B cell (primary cell): ENCODE data around the gene POFUT1. TPM values are rescaled to one million over a fixed set of nuclear protein-coding genes. Genes with fewer than 3 reads are reported as not detected.

Experiments used
- ATAC-seq: fragments of 200-7000 bp; cut with Tn5 transposase; one replicate; pipeline ENCODE4 v1.10.0; 2021; ENCODE audit warnings: low read depth, mild to moderate bottlenecking, moderate number of reproducible peaks, moderate library complexity
- CTCF ChIA-PET: fragments of 350-600 bp; sonication (Branson Sonifier 250); formaldehyde crosslinking; loops from one replicate; lab custom pipeline; 2021; ENCODE audit warnings: antibody characterized with exemption, inconsistent platforms; lab: Charles Lee
- POLR2A ChIA-PET: fragments of 350-600 bp; sonication (Branson Sonifier 250); formaldehyde crosslinking; loops from one replicate; lab custom pipeline; 2021; ENCODE audit warnings: antibody characterized with exemption; lab: Charles Lee
- DNase-seq: peaks from one replicate; pipeline ENCODE4 v3.0.0; 2013
- H2AFZ ChIP-seq: 2 replicates; pipeline ENCODE4 v1.6.1; 2012; ENCODE audit warnings: mild to moderate bottlenecking, low read depth, low read length; ENCODE audit not compliant: insufficient read depth, poor library complexity, severe bottlenecking
- H3K27ac ChIP-seq, 2 donors: 1 replicate in 1 of 2; 2 replicates in 1 of 2; pipeline ENCODE4 v1.5.1; 2012 to 2013; ENCODE audit warnings: low read length in 2 of 2, mild to moderate bottlenecking in 2 of 2, moderate library complexity in 1 of 2
- H3K27me3 ChIP-seq, 4 experiments: fragments of 200-600 bp in 1 of 4; sonication (generic) in 1 of 4; replicated peaks in 1 of 4; 1 replicate in 2 of 4; 2 replicates in 2 of 4; pipeline versions ENCODE4 v1.6.1 to v1.7.0; 2013 to 2016; ENCODE audit warnings: low read length in 3 of 4, mild to moderate bottlenecking in 2 of 4, mixed read lengths in 1 of 4, moderate library complexity in 1 of 4; ENCODE audit not compliant: insufficient read depth in 4 of 4, control insufficient read depth in 3 of 4; ENCODE audit errors: control extremely low read depth in 1 of 4
- H3K36me3 ChIP-seq, 2 experiments: replicated peaks in 1 of 2; 1 replicate in 1 of 2; 2 replicates in 1 of 2; pipeline versions ENCODE4 v1.6.1 to v1.7.1; 2013; ENCODE audit warnings: low read length in 1 of 2; ENCODE audit not compliant: insufficient read depth in 2 of 2, control insufficient read depth in 1 of 2; ENCODE audit errors: control extremely low read depth in 1 of 2, extremely low read depth in 1 of 2
- H3K4me1 ChIP-seq, 2 donors: fragments of 200-600 bp in 1 of 2; sonication (generic) in 1 of 2; 1 replicate in 1 of 2; 2 replicates in 1 of 2; pipeline versions ENCODE4 v1.5.1 to v1.6.1; 2013 to 2017; ENCODE audit warnings: low read length in 2 of 2; ENCODE audit not compliant: control insufficient read depth in 2 of 2, insufficient read depth in 2 of 2
- H3K4me2 ChIP-seq: replicated peaks from 2 replicates; pipeline ENCODE3; 2012; ENCODE audit warnings: mild to moderate bottlenecking, low read depth, low read length; ENCODE audit not compliant: poor library complexity, severe bottlenecking
- H3K4me3 ChIP-seq, 5 experiments: fragments of 200-600 bp in 1 of 5; sonication (generic) in 1 of 5; 1 replicate in 3 of 5; 2 replicates in 2 of 5; pipeline versions ENCODE4 v1.5.1 to v1.7.0; 2011 to 2016; ENCODE audit warnings: low read length in 4 of 5, mild to moderate bottlenecking in 4 of 5, low read depth in 2 of 5, control low read depth in 1 of 5, moderate library complexity in 1 of 5; ENCODE audit not compliant: insufficient read depth in 1 of 5; ENCODE audit errors: control extremely low read depth in 1 of 5, extremely low read depth in 1 of 5
- H3K79me2 ChIP-seq: fragments of 200-600 bp; sonication (generic); one replicate; pipeline ENCODE4 v1.6.0; 2016; ENCODE audit warnings: low read length; ENCODE audit not compliant: control insufficient read depth, insufficient read depth
- H3K9ac ChIP-seq: fragments of 200-600 bp; sonication (generic); 2 replicates; pipeline ENCODE4 v1.6.1; 2017; ENCODE audit warnings: mild to moderate bottlenecking, low read length, moderate library complexity
- H3K9me3 ChIP-seq, 3 donors: one replicate each; pipeline versions ENCODE4 v1.6.1 to v1.7.1; 2013; ENCODE audit warnings: low read length in 2 of 3; ENCODE audit not compliant: control insufficient read depth in 2 of 3, insufficient read depth in 1 of 3; ENCODE audit errors: control extremely low read depth in 1 of 3
- H4K20me1 ChIP-seq: 2 replicates; pipeline ENCODE4 v1.6.0; 2012; ENCODE audit warnings: mild to moderate bottlenecking, low read length; ENCODE audit not compliant: insufficient read depth, control insufficient read depth, poor library complexity, severe bottlenecking
- H3K27ac Mint-ChIP-seq: one replicate; pipeline ENCODE4 v1.8.0; 2021; ENCODE audit warnings: mixed read lengths
- H3K27me3 Mint-ChIP-seq: one replicate; pipeline ENCODE4 v1.8.0; 2021; ENCODE audit warnings: mixed read lengths
- H3K4me1 Mint-ChIP-seq: one replicate; pipeline ENCODE4 v1.8.0; 2021; ENCODE audit warnings: mixed read lengths
- H3K4me3 Mint-ChIP-seq: one replicate; pipeline ENCODE4 v1.8.0; 2021; ENCODE audit warnings: mixed read lengths
- H3K9me3 Mint-ChIP-seq: one replicate; pipeline ENCODE4 v1.8.0; 2022; ENCODE audit warnings: mixed read lengths; ENCODE audit not compliant: insufficient read depth
- CTCF ChIP-seq: fragments of 200-600 bp; IDR thresholded peaks from one replicate; pipeline ENCODE4 v1.8.0; 2022; ENCODE audit warnings: antibody characterized with exemption, mild to moderate bottlenecking
- EZH2 ChIP-seq: IDR thresholded peaks from 2 replicates; pipeline ENCODE4 v1.6.1; 2012; ENCODE audit warnings: borderline replicate concordance, low read depth, mild to moderate bottlenecking, moderate library complexity, low read length; ENCODE audit not compliant: insufficient read depth, poor library complexity, severe bottlenecking
- WGBS: methylation state at CpG from one replicate; pipeline ENCODE4 v1.1.5; 2013; ENCODE audit warnings: missing lambda C conversion rate; ENCODE audit not compliant: insufficient coverage; 5-methylcytosine and 5-hydroxymethylcytosine counted together
- intact Hi-C: fragments of 100-400 bp; cut with micrococcal nuclease; formaldehyde crosslinking; loops from one replicate; pipeline ENCODE4 v1.10.0; 2022
- polyA plus RNA-seq: library from polyadenylated mRNA; depleted of rRNA; stranded (reverse); fragments of >200 nt; gene quantifications from 2 replicates; pipeline ENCODE4 v1.2.3, GENCODE V29; 2012
- total RNA-seq, 2 donors: library from RNA; stranded (reverse); fragments of 120-200 nt in 1 of 2; gene quantifications; 1 replicate in 1 of 2; 2 replicates in 1 of 2; pipeline versions ENCODE4 v1.2.3 to v1.2.4, GENCODE V29; 2013 to 2022

The POFUT1 gene
- total and polyA plus RNA-seq, 2 donors (not counting 1 experiment from before 2014, with no cell fraction given), result 7.8 to 18.1 TPM

GRCh38 chr20:32227744-32228688, 20.3 kb downstream of the POFUT1 start:
- no peak for ATAC-seq
- H3K4me1 Mint-ChIP-seq, result peaks cover 9% of the 10 kb centered on the region

More at GRCh38 chr20:32227744-32228688, 20.3 kb downstream of the POFUT1 start:
- H3K9me3 Mint-ChIP-seq, result no peaks in the 10 kb centered on the region
- no peak overlapping the region for H2AFZ ChIP-seq
- H3K4me1 ChIP-seq, result peaks cover 4 to 12% of the 10 kb centered on the region in 2 donors
- POLR2A ChIA-PET, result no interaction called here
- CTCF ChIA-PET, result interaction anchor here (1.1 kb wide), 1 partner anchor 129 kb away, joined by 4 read pairs; no protein-coding TSS in a partner anchor
- intact Hi-C loops, result no loop called here
- WGBS, result 95% methylated on average over 21 of the region's 22 CpGs
- no peak overlapping the region for H3K4me3 Mint-ChIP-seq
- no peak overlapping the region for H3K27ac Mint-ChIP-seq
- no peaks in the 10 kb centered on the region for H3K27me3 ChIP-seq
- no peaks in the 10 kb centered on the region for H4K20me1 ChIP-seq
- TF ChIP-seq CTCF (no peak), EZH2 (no peak)
- DNase-seq, result no peak
- H3K4me3 ChIP-seq, result no peak overlapping the region
- H3K27me3 Mint-ChIP-seq, result no peaks in the 10 kb centered on the region
- H3K9ac ChIP-seq, result no peak overlapping the region
- peaks cover 0 to 57% of the 10 kb centered on the region in 2 experiments for H3K36me3 ChIP-seq
- no peaks in the 10 kb centered on the region for H3K79me2 ChIP-seq
- no peak overlapping the region for H3K4me2 ChIP-seq
- H3K27ac ChIP-seq, result no peak overlapping the region
- H3K9me3 ChIP-seq, result no peaks in the 10 kb centered on the region
